ENCODE data around the gene TMPRSS11B.
"Not testable (repeated sequence)": the region's sequence is repeated elsewhere in the genome, so short reads cannot be mapped to it uniquely, and the experiment has no call there.

The TMPRSS11B gene

GRCh38 chr4:68245594-68245993, at the start of gene TMPRSS11B:
Gene TMPRSS11B (minus strand): TSS chr4:68245694. CDS start chr4:68245558, 136 bp downstream.
- no peak for DNase-seq

GRCh38 chr4:68291256-68291655, 45.8 kb upstream of the TMPRSS11B start:
- no peak for DNase-seq

- DNase-seq = no peak
Measured at GRCh38 chr4:68288393-68288740, 42.9 kb upstream of the TMPRSS11B start.

GRCh38 chr4:68287704-68288392, 42.4 kb upstream of the TMPRSS11B start:
- DNase-seq = no peak

DNA sequence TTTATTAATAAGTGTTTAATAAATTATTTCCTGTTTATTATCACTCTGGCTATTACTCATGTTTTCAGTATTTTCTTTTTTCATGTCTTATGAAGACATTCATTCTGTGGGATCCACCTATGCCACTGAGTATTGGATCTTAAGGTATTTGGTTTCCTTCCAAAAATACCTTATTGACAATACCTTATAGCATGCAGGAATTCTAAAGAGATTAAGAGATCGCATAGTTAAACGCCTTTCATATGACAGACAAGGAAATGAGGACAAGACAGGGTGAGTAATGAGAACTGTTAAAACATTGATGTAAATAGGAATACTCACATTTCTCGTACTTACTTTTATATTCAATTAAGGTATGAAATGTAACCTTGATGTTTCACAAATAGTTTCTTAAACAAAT, 38.2 kb upstream of the TMPRSS11B start:
- DNase-seq = no peak

DNA sequence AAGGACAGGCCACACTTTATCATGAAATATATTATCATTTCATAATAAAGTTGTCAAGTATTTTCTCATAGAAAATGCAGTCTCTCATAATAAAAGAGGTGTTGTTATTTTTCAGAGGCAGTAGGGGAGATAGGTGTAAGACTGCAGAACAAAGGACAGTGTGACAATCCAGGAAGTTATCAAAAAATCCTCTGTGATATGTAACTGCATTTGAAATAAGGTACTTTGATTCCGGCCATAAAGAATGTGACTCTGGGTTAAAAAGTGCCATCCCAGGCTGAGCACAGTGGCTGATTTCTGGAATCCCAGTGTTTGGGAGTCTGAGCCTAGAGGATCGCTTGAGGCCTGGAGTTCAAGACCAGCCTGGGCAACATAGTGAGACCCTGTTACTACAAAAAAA, 37.6 kb upstream of the TMPRSS11B start:
- DNase-seq = no peak

GRCh38 chr4:68281796-68282740, 36.6 kb upstream of the TMPRSS11B start:
- not testable (repeated sequence) for DNase-seq

DNA sequence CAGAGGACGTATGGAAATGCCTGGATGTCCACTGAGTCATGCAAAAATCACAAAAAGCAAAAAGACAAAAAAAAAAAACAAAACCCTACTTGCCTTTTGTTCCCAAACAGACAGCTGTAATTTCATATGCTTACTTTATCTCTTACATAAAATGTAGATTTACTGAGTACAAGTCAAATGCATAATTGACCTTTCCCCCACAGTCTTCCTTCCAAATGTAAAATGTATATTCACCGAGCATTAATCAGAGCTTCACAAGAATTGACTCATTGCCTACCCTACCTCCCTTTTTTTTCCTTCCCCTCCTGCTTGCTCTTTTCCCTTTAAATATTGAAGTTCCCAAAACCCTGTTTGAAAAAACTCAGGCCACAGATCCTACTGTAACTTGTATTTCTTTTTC, 32.5 kb upstream of the TMPRSS11B start:
- DNase-seq = no peak

DNA sequence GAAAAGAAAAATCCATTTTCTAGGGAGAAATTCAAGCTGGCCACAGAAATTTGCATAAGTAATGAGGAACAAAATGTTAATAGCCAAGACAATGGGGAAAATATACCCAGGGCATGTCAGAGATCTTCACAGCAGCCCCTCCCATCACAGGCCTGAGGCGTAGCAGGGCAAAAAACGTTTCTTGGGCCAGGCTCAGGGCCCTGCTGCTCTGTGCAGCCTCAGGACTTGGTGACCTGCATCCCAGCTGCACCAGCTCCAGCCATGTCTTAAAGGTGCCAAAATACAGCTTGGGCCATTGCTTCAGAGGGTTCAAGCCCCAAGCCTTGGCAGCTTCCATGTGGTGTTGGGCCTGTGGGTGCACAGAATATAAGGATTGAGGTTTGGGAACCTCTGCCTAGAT, 32.1 kb upstream of the TMPRSS11B start:
- DNase-seq = no peak

- no peak for DNase-seq
Measured at GRCh38 chr4:68272860-68273259, 27.4 kb upstream of the TMPRSS11B start.

DNA sequence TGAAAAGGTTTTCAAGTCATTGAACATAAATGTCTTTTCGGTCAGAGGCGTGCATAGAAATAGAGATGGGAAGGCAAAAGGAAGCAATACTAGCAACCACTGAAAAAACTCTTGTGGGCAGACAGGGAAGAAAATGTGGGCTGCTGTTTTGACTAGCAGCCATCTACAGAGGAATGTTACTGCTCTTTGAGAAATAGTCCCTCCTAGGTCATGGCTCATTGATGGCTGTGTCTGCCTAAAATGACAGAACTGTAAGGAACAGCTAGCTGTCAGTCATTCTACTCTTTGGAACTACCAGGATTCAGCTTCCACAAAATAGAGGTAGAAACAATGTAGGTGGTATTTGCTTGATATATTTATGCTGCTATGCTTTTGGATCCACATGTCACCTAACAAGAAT, 26.9 kb upstream of the TMPRSS11B start:
- no peak for DNase-seq

- DNase-seq = peak; percentile 4
Measured at GRCh38 chr4:68271851-68272357, 26.4 kb upstream of the TMPRSS11B start.

- DNase-seq = no peak
Measured at GRCh38 chr4:68267433-68267944, 22.0 kb upstream of the TMPRSS11B start.

GRCh38 chr4:68264875-68265565, 19.5 kb upstream of the TMPRSS11B start:
- no peak for DNase-seq

GRCh38 chr4:68259191-68259590, 13.7 kb upstream of the TMPRSS11B start:
- no peak for DNase-seq

DNA sequence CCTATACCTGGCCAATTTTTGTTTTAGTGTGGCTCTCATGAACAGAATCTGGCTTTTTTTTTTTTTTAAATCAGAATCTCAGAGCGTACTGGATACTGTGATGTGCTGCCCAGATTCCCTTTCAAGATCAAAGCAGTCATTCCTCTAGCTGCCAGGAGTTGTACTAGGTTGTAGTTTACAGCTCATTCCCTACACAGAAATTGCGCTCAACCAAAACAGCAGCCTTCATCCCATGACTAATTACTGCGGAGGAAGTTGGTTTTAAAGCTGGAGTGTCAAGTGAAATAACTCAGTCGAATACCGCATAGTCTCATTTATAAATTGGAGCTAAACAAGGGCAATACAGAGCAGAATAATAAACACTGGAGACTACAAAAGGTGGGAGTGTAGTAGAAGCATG, 12.2 kb upstream of the TMPRSS11B start:
- DNase-seq = no peak

GRCh38 chr4:68256284-68256683, 10.8 kb upstream of the TMPRSS11B start:
- DNase-seq = no peak

GRCh38 chr4:68250151-68250930, 4.8 kb upstream of the TMPRSS11B start:
- DNase-seq = no peak

- DNase-seq = no peak
Measured at GRCh38 chr4:68249434-68249833, 3.9 kb upstream of the TMPRSS11B start.

- DNase-seq = no peak
Measured at GRCh38 chr4:68240620-68241019, 4.9 kb downstream of the TMPRSS11B start.

GRCh38 chr4:68228568-68228967, 16.9 kb downstream of the TMPRSS11B start:
- DNase-seq = no peak

- DNase-seq = no peak
Measured at GRCh38 chr4:68218044-68218443, 27.4 kb downstream of the TMPRSS11B start.

Data from COR-L47 (cell line).